NCI-H510A treated with DMSO at 0.1 percent for 48 hours (cell line): Measurements from ENCODE around the gene GPX3.

Experiments used
- DNase-seq: peaks from one replicate; lab custom pipeline; 2025; lab: John Stamatoyannopoulos, UW

Gene GPX3, protein sequence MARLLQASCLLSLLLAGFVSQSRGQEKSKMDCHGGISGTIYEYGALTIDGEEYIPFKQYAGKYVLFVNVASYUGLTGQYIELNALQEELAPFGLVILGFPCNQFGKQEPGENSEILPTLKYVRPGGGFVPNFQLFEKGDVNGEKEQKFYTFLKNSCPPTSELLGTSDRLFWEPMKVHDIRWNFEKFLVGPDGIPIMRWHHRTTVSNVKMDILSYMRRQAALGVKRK

DNA sequence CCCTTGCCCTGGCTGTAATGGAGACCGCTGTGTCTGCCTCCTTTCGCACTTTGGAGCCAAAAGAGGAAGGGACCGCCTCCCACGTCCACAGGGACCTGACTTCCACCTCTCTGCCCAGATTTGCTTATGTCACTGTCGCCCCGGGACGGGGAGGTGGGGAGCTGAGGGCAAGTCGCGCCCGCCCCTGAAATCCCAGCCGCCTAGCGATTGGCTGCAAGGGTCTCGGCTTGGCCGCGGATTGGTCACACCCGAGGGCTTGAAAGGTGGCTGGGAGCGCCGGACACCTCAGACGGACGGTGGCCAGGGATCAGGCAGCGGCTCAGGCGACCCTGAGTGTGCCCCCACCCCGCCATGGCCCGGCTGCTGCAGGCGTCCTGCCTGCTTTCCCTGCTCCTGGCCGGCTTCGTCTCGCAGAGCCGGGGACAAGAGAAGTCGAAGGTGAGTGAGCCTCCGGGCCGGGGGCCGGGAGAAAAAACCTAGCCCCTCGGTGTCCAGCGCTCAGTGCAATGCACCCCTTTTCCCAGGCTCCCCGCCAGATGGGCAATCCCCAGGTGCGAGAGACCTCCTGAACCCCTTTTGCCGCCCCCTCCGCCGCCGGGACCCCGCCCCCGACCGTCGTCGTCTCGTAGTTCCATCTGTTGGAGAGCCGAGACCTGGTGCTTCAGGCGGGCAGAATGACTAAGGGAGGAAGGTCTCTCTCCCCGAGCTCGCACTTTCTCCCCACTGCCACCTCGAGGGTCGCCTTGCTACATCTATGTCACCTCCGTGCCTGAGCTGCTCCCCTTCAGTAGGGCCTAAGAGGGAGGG lies at the start of gene GPX3:
GPX3 (plus strand) TSS at position 288 of the 807 bp plus-strand sequence; CDS start at position 352, 64 bp downstream.
- DNase-seq: peak; percentile 78

DNA sequence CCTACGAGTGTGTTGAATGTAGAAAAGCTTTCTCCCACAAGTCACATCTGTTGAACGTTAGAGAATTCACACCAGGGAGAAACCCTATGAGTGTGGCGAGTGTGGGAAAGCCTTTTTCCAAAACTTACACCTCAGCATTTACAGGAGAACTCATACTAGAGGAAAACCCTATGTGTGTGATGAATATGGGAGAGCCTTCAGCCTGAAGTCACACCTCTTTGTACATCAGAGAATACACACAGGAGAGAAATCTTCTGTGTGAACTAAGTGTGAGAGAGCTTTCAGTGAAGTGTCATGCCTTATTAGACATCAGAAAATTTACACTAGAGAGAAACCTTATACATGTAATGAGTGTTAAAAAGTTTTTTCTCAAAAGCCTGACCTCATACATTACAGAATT lies 41.8 kb upstream of the GPX3 start:
- DNase-seq: no peak

DNA sequence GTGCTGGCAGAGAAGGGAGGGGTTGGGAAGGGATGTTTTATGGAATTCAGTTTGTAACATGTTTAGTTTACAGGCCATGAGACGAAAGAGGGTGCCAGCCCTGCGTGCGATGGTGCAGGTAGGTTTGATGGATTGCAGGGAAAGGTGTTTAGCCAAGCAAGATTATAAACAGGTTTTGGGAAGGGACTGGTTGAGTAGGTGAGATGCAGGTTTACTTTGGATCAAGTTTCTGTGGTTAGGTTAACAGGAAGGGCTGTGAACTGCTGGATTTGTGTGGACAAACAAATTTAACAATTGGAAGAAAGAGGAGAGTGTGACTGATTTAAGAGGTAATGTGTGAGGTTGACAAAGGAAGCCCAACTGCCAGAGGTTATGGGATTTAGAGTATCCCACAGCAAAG lies 32.6 kb upstream of the GPX3 start:
- DNase-seq: peak; percentile 59

DNA sequence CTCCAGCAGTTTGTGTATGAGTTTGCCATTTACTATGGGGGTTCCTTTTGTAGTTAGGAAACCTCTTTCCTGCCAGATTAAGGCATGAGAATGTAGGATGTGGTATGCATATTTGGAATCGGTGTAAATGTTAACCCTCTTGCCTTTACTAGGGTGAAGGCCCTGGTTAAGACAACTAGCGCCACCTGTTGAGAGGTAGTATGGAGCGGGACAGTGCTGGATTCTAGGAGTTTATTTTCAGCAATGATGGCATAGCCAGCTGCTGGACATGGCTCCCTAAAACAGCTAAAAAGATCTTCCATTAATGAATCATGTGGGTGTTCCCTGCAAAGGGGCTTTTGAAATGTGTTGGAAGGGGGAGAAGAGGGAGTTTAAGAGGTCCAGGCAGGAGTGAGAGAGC lies 30.7 kb upstream of the GPX3 start:
- no peak for DNase-seq

DNA sequence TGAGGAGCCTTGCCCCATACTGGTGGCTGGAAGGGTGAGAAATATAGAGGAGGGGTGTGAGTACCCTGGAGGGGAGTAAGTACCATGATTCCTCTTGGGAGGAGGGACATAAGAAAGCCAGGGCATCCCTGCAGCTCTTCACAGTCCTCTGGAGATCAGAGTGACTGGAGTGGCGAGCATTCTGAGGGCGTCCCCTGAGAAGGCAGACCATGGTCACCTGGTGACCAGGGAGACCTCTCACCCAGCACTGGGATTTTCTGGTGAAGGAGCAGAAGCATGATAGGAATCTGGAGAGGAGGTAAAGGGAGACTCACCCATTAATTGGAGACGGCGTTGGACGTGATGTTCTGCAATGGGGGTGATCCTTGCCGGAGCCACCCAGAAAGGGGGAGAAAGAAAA lies 27.7 kb upstream of the GPX3 start:
- DNase-seq: no peak

DNA sequence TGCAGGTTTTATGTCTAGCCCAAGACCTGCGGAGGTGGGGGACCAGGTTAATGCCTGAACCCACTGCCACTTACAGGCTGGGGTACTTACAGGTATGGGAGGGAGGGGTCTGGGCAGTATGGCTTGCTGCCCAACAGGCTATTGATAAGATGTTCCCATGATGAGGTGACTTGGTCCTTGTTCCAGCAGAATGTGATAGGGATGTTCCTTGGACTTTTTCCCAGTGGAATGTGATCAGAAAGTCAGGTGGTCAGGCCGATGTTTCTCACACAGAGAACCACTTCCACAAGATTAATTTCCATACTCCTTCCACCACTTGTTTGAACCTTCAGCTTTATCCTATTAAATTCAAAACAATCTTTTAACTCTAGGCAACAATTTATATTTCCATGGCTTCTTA lies 27.0 kb upstream of the GPX3 start:
- DNase-seq: no peak

DNA sequence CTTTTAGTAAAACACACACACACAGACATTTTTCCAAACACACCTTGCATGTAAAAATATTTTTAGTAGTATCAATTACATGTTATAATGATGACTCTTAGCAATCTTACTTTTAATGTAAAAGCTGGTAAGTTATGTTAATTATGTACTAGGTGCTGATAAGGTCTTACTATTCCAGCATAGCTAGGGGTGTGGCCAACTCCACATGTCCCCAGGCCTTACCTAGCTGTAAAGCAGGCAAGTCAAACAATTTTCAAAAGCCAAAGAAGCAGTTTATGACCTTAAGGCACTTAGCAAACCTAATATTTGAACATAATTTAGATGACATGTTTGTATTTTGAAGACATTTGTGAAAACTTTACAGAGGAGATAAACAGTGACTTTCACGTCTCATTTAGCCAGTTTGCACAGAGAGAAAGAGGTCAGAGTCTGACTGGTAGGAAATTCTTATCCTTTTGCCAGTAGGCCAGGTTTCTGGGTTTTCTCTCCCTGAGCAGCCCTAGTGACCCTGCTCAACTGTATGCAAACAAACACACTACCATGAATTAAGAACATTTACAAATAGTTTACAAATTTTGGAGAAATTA lies 26.5 kb upstream of the GPX3 start:
- DNase-seq: no peak

DNA sequence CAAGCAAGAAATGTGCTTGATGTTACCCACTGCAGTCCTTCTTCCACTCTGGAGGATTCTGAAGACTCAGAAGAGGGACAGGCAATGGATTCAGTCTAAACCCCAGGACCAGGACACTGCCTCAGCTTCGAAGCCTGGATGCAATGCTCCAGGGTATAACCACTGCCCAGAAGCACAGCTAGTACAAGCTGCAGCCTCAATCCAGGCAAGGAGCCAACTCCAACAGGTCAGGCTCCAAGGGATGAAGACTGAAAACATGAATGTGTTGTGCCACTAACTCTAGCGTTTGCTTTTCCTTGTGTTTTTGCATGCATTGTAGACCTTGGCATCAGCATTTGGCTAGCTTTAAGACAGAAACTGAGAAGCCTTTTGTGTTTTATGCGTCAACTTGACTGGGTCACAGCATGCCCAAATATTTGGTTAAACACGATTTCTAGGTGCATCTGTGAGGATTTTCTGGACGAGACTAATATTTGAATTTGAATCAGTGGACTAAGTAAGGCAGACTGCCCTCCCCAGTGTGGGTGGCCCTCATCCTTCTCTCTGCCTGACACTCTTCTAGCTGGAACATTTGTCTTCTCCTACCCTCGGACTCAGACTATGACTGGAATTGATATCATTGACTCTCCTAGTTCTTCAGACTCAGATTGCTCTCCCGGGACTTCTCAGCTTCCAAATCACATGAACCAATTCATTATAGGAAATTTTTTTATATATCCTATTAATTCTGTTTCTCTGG lies 20.5 kb upstream of the GPX3 start:
- no peak for DNase-seq

DNA sequence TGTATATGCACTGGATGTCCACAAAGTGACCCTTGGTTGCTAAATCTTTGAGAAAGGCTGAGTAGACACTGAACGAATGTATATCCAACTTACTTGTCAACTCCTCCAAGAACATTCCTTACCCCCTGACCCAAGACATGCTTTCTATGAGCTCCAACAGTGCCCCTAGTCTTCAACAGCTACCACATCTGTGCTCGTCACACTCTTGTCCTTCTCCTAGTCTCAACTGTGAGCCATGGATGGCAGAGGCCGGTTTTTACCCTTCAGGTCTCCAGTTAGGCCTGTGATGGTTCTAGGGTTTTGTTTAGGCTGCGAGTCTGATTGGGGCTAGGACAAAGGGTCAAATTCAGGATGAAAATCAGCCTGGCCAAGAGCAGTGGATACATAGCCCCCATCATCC lies 19.0 kb upstream of the GPX3 start:
- DNase-seq: no peak

DNA sequence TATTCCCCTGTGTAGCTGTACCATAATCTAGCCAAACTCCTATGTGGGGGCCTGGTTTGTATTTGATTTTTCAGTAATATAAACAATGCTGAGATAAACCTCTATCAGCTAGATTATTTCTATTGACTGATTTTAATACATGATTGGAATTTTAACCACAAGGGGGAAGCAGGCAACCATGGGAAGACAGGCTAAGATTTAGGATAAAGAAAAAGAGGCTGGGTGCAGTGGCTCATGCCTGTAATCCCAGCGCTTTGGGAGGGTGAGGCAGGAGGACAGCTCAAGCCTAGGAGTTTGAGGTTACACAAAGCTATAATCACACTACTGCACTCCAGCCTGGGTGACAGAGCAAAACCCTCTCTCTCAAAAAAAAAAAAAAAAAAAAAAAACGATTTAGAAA lies 18.1 kb upstream of the GPX3 start:
- DNase-seq: peak; percentile 13

DNA sequence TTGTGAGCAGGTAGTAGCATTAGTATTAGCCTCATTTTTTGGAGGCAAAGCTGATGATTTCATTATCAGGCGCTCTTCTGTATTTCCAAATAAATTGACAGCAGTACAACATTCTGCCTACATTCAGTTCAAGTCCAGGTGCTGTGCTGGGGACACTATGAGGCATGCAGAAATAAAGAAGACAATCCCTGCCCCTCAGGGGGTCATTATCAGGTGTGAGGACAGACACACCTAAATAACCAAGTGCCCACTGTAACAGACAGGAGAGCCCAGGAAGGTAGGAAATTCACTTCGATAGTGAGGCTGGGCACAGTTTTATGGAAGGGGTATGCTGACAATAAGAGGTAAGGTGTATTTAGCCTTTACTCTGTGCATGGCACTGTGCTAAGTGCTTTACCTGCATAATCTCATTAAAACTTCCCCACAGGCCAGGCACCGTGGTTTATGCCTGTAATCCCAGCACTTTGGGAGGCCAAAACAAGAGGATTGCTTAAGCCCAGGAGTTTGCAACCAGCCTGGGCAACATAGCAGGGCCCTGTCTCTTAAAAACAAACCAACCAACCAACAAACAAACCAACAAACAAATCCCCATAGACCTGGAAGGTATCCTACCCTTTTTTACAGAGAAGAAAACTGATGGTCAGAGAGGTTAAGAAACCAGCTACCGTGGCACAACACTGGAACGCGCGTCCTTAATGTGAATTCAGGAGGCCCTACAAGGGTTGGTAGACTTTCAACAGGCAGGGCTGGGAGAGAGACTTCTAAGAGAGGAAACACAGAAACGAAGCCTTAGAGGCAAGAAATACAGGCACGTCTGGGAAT lies 17.5 kb upstream of the GPX3 start:
- DNase-seq: no peak

DNA sequence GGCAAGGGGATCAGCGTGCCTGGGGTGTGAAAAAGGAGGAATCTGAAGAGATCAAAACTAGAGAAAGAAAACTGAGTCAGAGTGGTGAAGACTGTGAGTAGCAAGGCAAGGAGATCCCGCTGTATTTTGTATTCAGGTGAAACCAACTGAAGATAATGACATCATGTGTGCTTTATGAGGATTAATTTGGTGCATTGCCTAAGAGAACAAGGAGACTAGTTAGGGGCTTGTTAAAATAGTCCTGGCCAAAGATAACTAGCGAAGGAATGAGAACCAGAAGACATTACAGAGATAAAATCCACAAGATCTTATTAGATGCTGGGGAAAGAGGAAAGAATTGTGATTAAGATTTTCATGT lies 16.9 kb upstream of the GPX3 start:
- no peak for DNase-seq

DNA sequence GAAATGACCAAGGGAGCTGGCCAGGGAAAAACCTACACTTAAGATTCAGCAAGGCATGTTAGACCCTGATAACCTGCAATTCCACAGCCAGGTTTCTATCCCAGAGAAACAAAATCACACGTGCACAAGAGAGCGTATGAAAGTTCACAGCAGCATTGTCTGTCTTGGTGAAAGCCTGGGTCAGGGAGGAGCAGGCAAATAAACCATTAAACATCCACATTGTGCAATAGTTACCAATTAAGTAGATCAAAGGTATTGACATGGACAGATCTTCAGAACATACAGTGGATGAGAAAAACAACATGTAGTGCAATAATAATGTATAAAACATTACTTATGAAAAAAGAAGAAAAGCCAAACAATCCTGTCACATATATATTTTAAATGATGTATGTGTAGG lies 15.9 kb upstream of the GPX3 start:
- no peak for DNase-seq

DNA sequence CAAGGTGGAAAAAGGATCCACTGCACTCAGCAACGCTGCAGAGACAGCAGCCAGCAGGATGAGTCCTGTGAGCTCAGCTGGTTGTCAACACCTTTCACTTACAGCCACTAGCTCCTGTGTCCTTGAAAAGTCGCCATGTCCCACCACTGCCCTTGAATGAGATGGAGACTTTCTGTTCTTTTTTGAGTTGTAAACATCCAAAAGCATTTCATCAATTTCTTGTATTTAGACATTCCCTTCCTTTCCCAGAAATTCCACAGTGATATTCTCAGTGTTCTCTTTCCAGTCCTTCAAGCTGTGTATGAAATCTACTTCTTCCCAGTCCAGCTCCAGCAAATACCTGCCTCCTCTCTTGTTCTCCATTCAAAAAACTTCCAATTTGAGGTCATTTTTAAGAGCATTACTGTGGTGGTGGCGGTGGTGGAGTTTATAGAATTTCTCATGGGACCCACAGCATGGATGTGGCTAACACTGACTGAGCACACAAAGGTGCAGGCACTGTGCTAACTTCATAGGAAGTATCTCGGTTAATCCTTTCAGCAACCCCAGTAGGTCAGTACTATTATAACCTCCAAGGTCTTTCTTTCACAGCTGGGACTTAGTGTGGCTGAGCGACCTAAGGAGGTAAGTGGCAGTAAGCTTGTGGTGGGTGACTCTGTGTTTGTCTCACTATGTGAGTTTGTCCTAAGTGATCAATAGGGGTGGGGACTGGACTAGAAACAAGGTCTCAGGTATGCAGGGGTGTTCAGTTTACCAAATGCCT lies 15.0 kb upstream of the GPX3 start:
- DNase-seq: no peak

DNA sequence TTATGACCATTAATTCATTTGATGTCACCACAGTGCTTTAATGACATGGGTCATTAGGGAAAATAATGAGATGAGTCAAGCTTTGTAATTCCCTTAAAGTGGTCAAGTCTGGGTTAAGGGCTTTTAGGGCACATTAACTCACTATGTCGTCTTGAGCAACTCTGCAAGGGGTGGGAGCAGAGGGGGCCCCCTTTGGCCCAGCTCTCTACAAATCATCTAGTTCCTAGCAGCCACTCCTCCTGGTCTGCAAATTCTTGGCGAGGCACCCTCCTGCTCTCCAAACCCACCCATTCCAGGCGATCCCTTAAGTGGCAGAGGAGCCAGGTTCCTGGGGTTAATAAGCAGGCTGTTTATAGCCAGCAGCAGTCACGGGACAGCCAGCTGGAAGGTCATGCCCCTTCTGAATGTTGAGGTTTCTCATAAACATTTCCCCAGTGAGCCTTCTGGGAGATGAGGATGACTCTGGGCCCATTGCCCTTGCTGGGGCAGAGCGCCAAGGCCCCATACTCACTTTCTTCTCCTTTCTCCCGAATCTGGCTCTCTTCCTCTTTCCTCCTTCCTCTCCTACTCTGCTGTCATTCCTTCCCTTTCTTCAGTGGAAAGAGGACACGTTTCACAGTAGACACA lies 14.3 kb upstream of the GPX3 start:
- no peak for DNase-seq

DNA sequence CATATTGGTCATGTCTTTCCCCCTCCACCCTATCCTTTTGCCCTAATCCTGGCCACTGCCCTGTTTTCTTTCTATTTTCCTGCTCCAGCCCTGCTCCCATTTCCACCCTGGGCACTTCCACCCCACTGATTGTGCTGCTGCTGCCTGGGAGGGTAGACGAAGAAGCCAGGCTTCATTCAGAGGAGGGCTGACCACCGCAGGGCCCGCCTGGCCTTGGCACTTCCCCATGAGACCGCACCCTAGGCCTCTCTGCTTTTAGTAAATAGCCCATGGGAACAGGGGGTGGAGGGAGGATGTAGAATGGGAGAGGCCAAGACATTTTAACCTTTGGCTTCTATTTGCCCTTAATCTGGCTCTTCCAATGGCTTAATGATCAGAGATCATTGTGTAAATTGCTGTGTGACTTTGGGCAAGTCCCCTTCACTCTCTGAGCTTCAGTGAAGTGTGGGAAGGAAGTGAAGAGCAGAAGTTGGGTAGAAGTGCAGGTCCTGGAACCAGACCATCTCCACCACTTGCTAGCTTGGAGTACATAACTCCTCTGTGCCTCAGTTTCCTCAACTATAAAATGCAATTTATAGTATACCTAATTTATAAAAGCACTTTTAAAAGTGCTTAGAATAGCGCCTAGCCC lies 13.6 kb upstream of the GPX3 start:
- DNase-seq: no peak

DNA sequence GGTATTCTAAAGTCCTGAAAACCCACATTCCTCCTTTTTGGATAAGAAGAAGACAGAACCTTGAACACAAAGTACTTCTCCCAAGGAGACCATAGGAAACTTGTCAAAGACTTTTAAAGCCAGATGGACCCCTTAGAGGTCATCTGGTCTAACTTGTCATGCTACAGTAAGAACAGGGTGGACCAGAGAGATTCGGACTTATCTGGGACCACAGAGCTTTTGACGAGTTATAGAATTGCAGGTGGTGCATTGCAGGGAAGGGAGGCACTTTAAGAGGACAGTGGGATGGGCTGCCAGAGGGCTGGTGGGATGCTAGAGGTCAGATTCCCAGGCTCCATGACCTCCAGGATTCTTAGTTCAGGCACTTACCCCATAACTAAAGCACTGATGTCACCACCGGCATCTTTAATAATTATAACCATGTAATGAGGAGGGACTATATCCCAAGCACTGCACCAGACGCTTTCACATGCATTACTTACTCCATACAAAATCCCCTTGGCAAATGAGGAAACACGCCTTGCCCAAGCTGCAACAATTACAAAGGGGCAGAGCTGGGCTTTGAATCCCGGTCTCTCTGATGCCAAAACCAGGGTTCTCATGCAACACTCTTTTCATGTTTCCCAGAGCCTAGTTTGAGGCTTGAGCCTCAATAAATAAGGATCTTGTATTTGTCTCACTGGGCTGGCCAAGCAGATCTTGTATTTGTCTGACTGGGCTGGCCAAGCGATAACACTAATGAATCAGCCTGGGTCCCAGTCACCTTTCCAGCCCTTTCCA lies 12.8 kb upstream of the GPX3 start:
- no peak for DNase-seq

DNA sequence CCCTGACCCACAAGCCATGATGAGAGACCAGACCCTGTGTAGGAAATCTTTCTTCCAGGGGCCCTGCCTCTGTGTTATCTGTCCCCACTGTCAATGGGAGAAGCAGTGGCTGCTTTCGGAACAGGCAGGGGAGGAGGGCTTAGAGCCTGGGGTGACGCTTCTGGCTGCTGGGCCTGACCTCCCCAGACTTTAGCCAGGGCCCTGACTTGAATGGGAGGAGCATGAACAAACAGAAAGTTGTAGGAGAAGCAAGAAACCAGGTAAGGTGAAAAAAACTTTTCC lies 12.2 kb upstream of the GPX3 start:
- DNase-seq: no peak

DNA sequence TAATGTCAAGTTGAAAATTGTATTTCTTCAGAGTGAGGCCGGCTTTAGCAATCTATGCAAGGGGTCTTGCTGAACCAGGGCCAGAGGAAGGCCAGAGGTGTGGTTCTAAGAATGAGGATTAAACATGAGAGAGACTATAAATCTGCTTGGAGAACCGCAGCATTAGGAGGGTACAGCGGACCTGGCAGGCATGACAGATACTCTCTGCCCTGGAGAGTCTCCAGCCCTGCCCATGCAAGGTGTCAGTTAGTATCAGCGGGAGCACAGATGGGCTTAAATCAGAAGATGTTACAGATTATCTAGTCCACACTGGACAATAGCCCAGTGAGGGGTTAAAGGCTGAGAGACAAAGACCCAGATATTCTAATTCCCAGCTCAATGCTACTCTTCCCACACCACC lies 11.5 kb upstream of the GPX3 start:
- no peak for DNase-seq

DNA sequence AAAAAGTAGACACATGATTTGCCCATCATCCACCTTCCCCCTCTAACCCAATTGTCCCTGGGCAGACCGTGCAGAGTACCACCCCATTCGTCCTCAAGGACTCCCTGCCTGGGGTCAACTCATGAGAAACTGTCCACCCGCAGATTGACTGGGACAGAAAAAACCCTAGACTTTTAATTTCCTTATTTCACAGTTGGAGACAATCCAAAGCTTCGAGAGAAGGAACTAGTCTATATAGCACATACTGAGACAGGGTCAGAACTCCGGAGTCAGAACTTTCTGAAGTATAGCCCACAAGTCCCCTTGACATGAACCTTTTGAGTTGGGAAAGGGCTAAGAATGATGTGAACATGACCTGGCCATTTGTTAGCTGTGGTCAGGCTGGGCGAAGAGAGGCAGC lies 7.5 kb upstream of the GPX3 start:
- no peak for DNase-seq
